ENCODE results near the gene ASCC2. TPM values are rescaled to one million over a fixed set of nuclear protein-coding genes. Genes with fewer than 3 reads are reported as not detected.
"Not testable (repeated sequence)": the region's sequence is repeated elsewhere in the genome, so short reads cannot be mapped to it uniquely, and the experiment has no call there.

ASCC2 gene
- total RNA-seq, 1 experiment from 2014 or later = 54.9 TPM

GRCh38 chr22:29831958-29832357, 6.1 kb downstream of the ASCC2 start:
- Histone ChIP-seq H3K4me1 (ENCODE audit: insufficient read depth, low read length, poor library complexity, severe bottlenecking) (no peaks in the 10 kb centered on the region), H3K27me3 (replicated peaks; ENCODE audit: insufficient read depth, low read depth, low read length, poor library complexity) (no peaks in the 10 kb centered on the region), H3K36me3 (ENCODE audit: insufficient read depth, low read length, poor library complexity, severe bottlenecking) (no peaks in the 10 kb centered on the region), H3K9me3 (ENCODE audit: low read depth, low read length, poor library complexity, severe bottlenecking) (no peaks in the 10 kb centered on the region), H3K27ac (ENCODE audit: low read depth, low read length, poor library complexity, severe bottlenecking) (no peak overlapping the region), H3K4me3 (ENCODE audit: low read depth, low read length, poor library complexity, severe bottlenecking) (no peak overlapping the region)
- CTCF ChIA-PET = interaction anchor here (0.8 kb wide), 1 partner anchor 251 kb away, joined by 3 read pairs; no protein-coding TSS in a partner anchor
- intact Hi-C loops (cut with micrococcal nuclease; ENCODE audit: unreplicated experiment) = no loop called here
- POLR2A ChIA-PET (ENCODE audit: low non-redundant PET) = no interaction called here
- DNase-seq (ENCODE audit: low spot score) = no peak
- TF ChIP-seq EZH2 (IDR thresholded peaks at IDR 0.05; ENCODE audit: borderline replicate concordance, low read depth, low read length, poor library complexity, severe bottlenecking) (no peak), CTCF (conservative IDR thresholded peaks at IDR 0.05; ENCODE audit: low read depth, low read length) (no peak)
- BruUV-seq (replicated peaks) = no TSS peak

GRCh38 chr22:29831186-29831921, 6.7 kb downstream of the ASCC2 start:
- CTCF ChIA-PET = no interaction called here
- POLR2A ChIA-PET (ENCODE audit: low non-redundant PET) = no interaction called here
- no peak overlapping the region for H3K27ac ChIP-seq (ENCODE audit: low read depth, low read length, poor library complexity, severe bottlenecking)

GRCh38 chr22:29830585-29830984, 7.5 kb downstream of the ASCC2 start:
- intact Hi-C loops (cut with micrococcal nuclease; ENCODE audit: unreplicated experiment) = no loop called here
- CTCF ChIA-PET = no interaction called here

More at GRCh38 chr22:29831186-29831921, 6.7 kb downstream of the ASCC2 start:
- Histone ChIP-seq H3K27me3 (replicated peaks; ENCODE audit: insufficient read depth, low read depth, low read length, poor library complexity) (no peaks in the 10 kb centered on the region), H3K4me3 (ENCODE audit: low read depth, low read length, poor library complexity, severe bottlenecking) (no peak overlapping the region), H3K9me3 (ENCODE audit: low read depth, low read length, poor library complexity, severe bottlenecking) (no peaks in the 10 kb centered on the region), H3K36me3 (ENCODE audit: insufficient read depth, low read length, poor library complexity, severe bottlenecking) (no peaks in the 10 kb centered on the region), H3K4me1 (ENCODE audit: insufficient read depth, low read length, poor library complexity, severe bottlenecking) (no peaks in the 10 kb centered on the region)
- intact Hi-C loops (cut with micrococcal nuclease; ENCODE audit: unreplicated experiment) = no loop called here
- TF ChIP-seq CTCF (conservative IDR thresholded peaks at IDR 0.05; ENCODE audit: low read depth, low read length) = no peak
- no peak for TF ChIP-seq EZH2 (IDR thresholded peaks at IDR 0.05; ENCODE audit: borderline replicate concordance, low read depth, low read length, poor library complexity, severe bottlenecking)
- no peak for DNase-seq (ENCODE audit: low spot score)
- BruUV-seq (replicated peaks) = no TSS peak

GRCh38 chr22:29827726-29828125, 10.3 kb downstream of the ASCC2 start:
- not testable (repeated sequence) for DNase-seq (ENCODE audit: low spot score); BruUV-seq (replicated peaks); H3K27me3 ChIP-seq (replicated peaks; ENCODE audit: insufficient read depth, low read depth, low read length, poor library complexity); H3K4me1 ChIP-seq (ENCODE audit: insufficient read depth, low read length, poor library complexity, severe bottlenecking); H3K9me3 ChIP-seq (ENCODE audit: low read depth, low read length, poor library complexity, severe bottlenecking); H3K27ac ChIP-seq (ENCODE audit: low read depth, low read length, poor library complexity, severe bottlenecking); H3K4me3 ChIP-seq (ENCODE audit: low read depth, low read length, poor library complexity, severe bottlenecking)
- intact Hi-C loops (cut with micrococcal nuclease; ENCODE audit: unreplicated experiment) = loop anchor here (10.0 kb wide), 1 partner anchor 177 kb away; no protein-coding TSS in a partner anchor
- H3K36me3 ChIP-seq (ENCODE audit: insufficient read depth, low read length, poor library complexity, severe bottlenecking) = peaks cover 11% of the 10 kb centered on the region
- POLR2A ChIA-PET (ENCODE audit: low non-redundant PET) = interaction anchor here (0.6 kb wide), 1 partner anchor 18 kb away, joined by 3 read pairs; no protein-coding TSS in a partner anchor
- CTCF ChIA-PET = interaction anchor here (0.7 kb wide), 1 partner anchor 112 kb away, joined by 17 read pairs; no protein-coding TSS in a partner anchor

More at GRCh38 chr22:29830585-29830984, 7.5 kb downstream of the ASCC2 start:
- no TSS peak for BruUV-seq (replicated peaks)
- Histone ChIP-seq H3K4me1 (ENCODE audit: insufficient read depth, low read length, poor library complexity, severe bottlenecking) (no peaks in the 10 kb centered on the region), H3K4me3 (ENCODE audit: low read depth, low read length, poor library complexity, severe bottlenecking) (no peak overlapping the region), H3K9me3 (ENCODE audit: low read depth, low read length, poor library complexity, severe bottlenecking) (no peaks in the 10 kb centered on the region), H3K36me3 (ENCODE audit: insufficient read depth, low read length, poor library complexity, severe bottlenecking) (no peaks in the 10 kb centered on the region), H3K27me3 (replicated peaks; ENCODE audit: insufficient read depth, low read depth, low read length, poor library complexity) (no peaks in the 10 kb centered on the region), H3K27ac (ENCODE audit: low read depth, low read length, poor library complexity, severe bottlenecking) (no peak overlapping the region)
- POLR2A ChIA-PET (ENCODE audit: low non-redundant PET) = no interaction called here
- DNase-seq (ENCODE audit: low spot score) = no peak
- TF ChIP-seq CTCF (conservative IDR thresholded peaks at IDR 0.05; ENCODE audit: low read depth, low read length) = no peak
- no peak for TF ChIP-seq EZH2 (IDR thresholded peaks at IDR 0.05; ENCODE audit: borderline replicate concordance, low read depth, low read length, poor library complexity, severe bottlenecking)
